ENCODE results near the gene NFYB. TPM values are rescaled to one million over a fixed set of nuclear protein-coding genes. Genes with fewer than 3 reads are reported as not detected.
"Not testable (repeated sequence)": the region's sequence is repeated elsewhere in the genome, so short reads cannot be mapped to it uniquely, and the experiment has no call there.

The NFYB gene
- total and polyA plus RNA-seq, 2 donors (not counting 1 experiment from before 2014, with no cell fraction given) = 11.7 to 27.2 TPM

- H3K27me3 ChIP-seq (replicated peaks in 1 of 4; ENCODE audit: control extremely low read depth in 1 of 4, control insufficient read depth in 3 of 4, insufficient read depth in 4 of 4, low read length in 3 of 4) = no peaks in the 10 kb centered on the region
- CTCF ChIA-PET = no interaction called here
- H3K4me2 ChIP-seq (replicated peaks; ENCODE audit: low read depth, low read length, poor library complexity, severe bottlenecking) = no peak overlapping the region
- no peak overlapping the region for H2AFZ ChIP-seq (ENCODE audit: insufficient read depth, low read depth, low read length, poor library complexity, severe bottlenecking)
- Mint-ChIP-seq H3K9me3 (ENCODE audit: insufficient read depth) (no peaks in the 10 kb centered on the region), H3K4me3 (no peak overlapping the region), H3K4me1 (no peaks in the 10 kb centered on the region), H3K27ac (no peak overlapping the region), H3K27me3 (no peaks in the 10 kb centered on the region)
- no peak overlapping the region for H3K9ac ChIP-seq (ENCODE audit: low read length)
- H3K36me3 ChIP-seq (replicated peaks in 1 of 2; ENCODE audit: control extremely low read depth in 1 of 2, control insufficient read depth in 1 of 2, extremely low read depth in 1 of 2, insufficient read depth in 2 of 2, low read length in 1 of 2) = peaks cover 12 to 18% of the 10 kb centered on the region in 2 experiments
- no peak overlapping the region for H3K27ac ChIP-seq (ENCODE audit: low read length in 2 of 2)
- H3K4me1 ChIP-seq (ENCODE audit: control insufficient read depth in 2 of 2, insufficient read depth in 2 of 2, low read length in 2 of 2) = no peaks in the 10 kb centered on the region
- no peaks in the 10 kb centered on the region for H4K20me1 ChIP-seq (ENCODE audit: control insufficient read depth, insufficient read depth, low read length, poor library complexity, severe bottlenecking)
- TF ChIP-seq EZH2 (IDR thresholded peaks at IDR 0.05; ENCODE audit: borderline replicate concordance, insufficient read depth, low read depth, low read length, poor library complexity, severe bottlenecking) (no peak), CTCF (IDR thresholded peaks at IDR 0.05) (no peak)
- DNase-seq = no peak
- intact Hi-C loops (cut with micrococcal nuclease) = no loop called here
- H3K4me3 ChIP-seq (ENCODE audit: control extremely low read depth in 1 of 5, extremely low read depth in 1 of 5, insufficient read depth in 1 of 5, low read depth in 2 of 5, low read length in 4 of 5) = no peak overlapping the region
- POLR2A ChIA-PET = no interaction called here
- H3K79me2 ChIP-seq (ENCODE audit: control insufficient read depth, insufficient read depth, low read length) = no peaks in the 10 kb centered on the region
- H3K9me3 ChIP-seq (ENCODE audit: control extremely low read depth in 1 of 3, control insufficient read depth in 2 of 3, insufficient read depth in 1 of 3, low read length in 2 of 3) = no peaks in the 10 kb centered on the region
- no peak for ATAC-seq (ENCODE audit: low read depth)
Measured at GRCh38 chr12:104115587-104115975, 22.4 kb downstream of the NFYB start.

- intact Hi-C loops (cut with micrococcal nuclease) = not testable (repeated sequence)
Measured at GRCh38 chr12:104114834-104115586, 23.0 kb downstream of the NFYB start.

More at GRCh38 chr12:104114834-104115586, 23.0 kb downstream of the NFYB start:
- H2AFZ ChIP-seq (ENCODE audit: insufficient read depth, low read depth, low read length, poor library complexity, severe bottlenecking); H3K9me3 ChIP-seq (ENCODE audit: control extremely low read depth in 1 of 3, control insufficient read depth in 2 of 3, insufficient read depth in 1 of 3, low read length in 2 of 3); ATAC-seq (ENCODE audit: low read depth); H3K9me3 Mint-ChIP-seq (ENCODE audit: insufficient read depth); H3K4me2 ChIP-seq (replicated peaks; ENCODE audit: low read depth, low read length, poor library complexity, severe bottlenecking); H3K27ac ChIP-seq (ENCODE audit: low read length in 2 of 2); H3K27ac Mint-ChIP-seq; H3K4me1 ChIP-seq (ENCODE audit: control insufficient read depth in 2 of 2, insufficient read depth in 2 of 2, low read length in 2 of 2); H3K27me3 ChIP-seq (replicated peaks in 1 of 4; ENCODE audit: control extremely low read depth in 1 of 4, control insufficient read depth in 3 of 4, insufficient read depth in 4 of 4, low read length in 3 of 4); H3K4me1 Mint-ChIP-seq; H3K4me3 ChIP-seq (ENCODE audit: control extremely low read depth in 1 of 5, extremely low read depth in 1 of 5, insufficient read depth in 1 of 5, low read depth in 2 of 5, low read length in 4 of 5); POLR2A ChIA-PET; DNase-seq; H3K9ac ChIP-seq (ENCODE audit: low read length); H3K27me3 Mint-ChIP-seq; H4K20me1 ChIP-seq (ENCODE audit: control insufficient read depth, insufficient read depth, low read length, poor library complexity, severe bottlenecking); CTCF ChIA-PET; H3K79me2 ChIP-seq (ENCODE audit: control insufficient read depth, insufficient read depth, low read length); H3K4me3 Mint-ChIP-seq: not testable (repeated sequence)
- H3K36me3 ChIP-seq (replicated peaks in 1 of 2; ENCODE audit: control extremely low read depth in 1 of 2, control insufficient read depth in 1 of 2, extremely low read depth in 1 of 2, insufficient read depth in 2 of 2, low read length in 1 of 2) = peaks cover 12 to 15% of the 10 kb centered on the region in 2 experiments
- WGBS (ENCODE audit: insufficient coverage) = 100% methylated on average over 6 of the region's 14 CpGs

All from B cell (primary cell).